Kidney epithelial cell (primary cell): Measurements from ENCODE around the gene PCDHGA9. TPM values are rescaled to one million over a fixed set of nuclear protein-coding genes. Genes with fewer than 3 reads are reported as not detected.
A peak's percentile ranks its signal among the peaks of the same experiment; 100 is the strongest.
"Not testable (repeated sequence)": the region's sequence is repeated elsewhere in the genome, so short reads cannot be mapped to it uniquely, and the experiment has no call there.

Source experiments
- DNase-seq: peaks from one replicate; pipeline ENCODE4 v3.0.0-alpha.2; 2010; ENCODE audit warnings: low read depth
- H3K27me3 ChIP-seq: 2 replicates; pipeline ENCODE4 v1.6.0; 2011; ENCODE audit warnings: low read length; ENCODE audit not compliant: control insufficient read depth, insufficient read depth
- H3K36me3 ChIP-seq: 2 replicates; pipeline ENCODE4 v1.5.1; 2011; ENCODE audit warnings: low read length; ENCODE audit not compliant: control insufficient read depth, insufficient read depth
- H3K4me3 ChIP-seq: 2 replicates; pipeline ENCODE4 v1.5.1; 2011; ENCODE audit warnings: low read depth, mild to moderate bottlenecking, control low read depth, low read length
- total RNA-seq: library from RNA; depleted of rRNA; stranded (reverse); fragments of >200 nt; gene quantifications from 2 replicates; pipeline ENCODE4 v1.2.3, GENCODE V29; 2015
- TF ChIP-seq, protein P1 (sequence below): IDR thresholded peaks from 2 replicates; pipeline ENCODE4 v1.5.1; 2011; ENCODE audit warnings: mild to moderate bottlenecking, moderate library complexity, low read length, control low read depth, inconsistent platforms; ENCODE audit not compliant: insufficient read depth, poor library complexity, severe bottlenecking

PCDHGA9 gene
- total RNA-seq, 1 donor from 2014 or later = 3.6 TPM

- TF ChIP-seq, protein P1, sequence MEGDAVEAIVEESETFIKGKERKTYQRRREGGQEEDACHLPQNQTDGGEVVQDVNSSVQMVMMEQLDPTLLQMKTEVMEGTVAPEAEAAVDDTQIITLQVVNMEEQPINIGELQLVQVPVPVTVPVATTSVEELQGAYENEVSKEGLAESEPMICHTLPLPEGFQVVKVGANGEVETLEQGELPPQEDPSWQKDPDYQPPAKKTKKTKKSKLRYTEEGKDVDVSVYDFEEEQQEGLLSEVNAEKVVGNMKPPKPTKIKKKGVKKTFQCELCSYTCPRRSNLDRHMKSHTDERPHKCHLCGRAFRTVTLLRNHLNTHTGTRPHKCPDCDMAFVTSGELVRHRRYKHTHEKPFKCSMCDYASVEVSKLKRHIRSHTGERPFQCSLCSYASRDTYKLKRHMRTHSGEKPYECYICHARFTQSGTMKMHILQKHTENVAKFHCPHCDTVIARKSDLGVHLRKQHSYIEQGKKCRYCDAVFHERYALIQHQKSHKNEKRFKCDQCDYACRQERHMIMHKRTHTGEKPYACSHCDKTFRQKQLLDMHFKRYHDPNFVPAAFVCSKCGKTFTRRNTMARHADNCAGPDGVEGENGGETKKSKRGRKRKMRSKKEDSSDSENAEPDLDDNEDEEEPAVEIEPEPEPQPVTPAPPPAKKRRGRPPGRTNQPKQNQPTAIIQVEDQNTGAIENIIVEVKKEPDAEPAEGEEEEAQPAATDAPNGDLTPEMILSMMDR = peak; percentile 28
- DNase-seq = no peak
- Histone ChIP-seq H3K27me3 (peaks cover 9% of the 10 kb centered on the region), H3K36me3 (no peaks in the 10 kb centered on the region), H3K4me3 (peak within 1 kb of the TSS; percentile 43)
These were observed 19.9 kb upstream of the PCDHGA9 start, which contains the start of gene PCDHGA7 for GRCh38 chr5:141382469-141383294. Gene PCDHGA7 (plus strand): TSS chr5:141382742. CDS start chr5:141382900, 158 bp downstream.

DNA sequence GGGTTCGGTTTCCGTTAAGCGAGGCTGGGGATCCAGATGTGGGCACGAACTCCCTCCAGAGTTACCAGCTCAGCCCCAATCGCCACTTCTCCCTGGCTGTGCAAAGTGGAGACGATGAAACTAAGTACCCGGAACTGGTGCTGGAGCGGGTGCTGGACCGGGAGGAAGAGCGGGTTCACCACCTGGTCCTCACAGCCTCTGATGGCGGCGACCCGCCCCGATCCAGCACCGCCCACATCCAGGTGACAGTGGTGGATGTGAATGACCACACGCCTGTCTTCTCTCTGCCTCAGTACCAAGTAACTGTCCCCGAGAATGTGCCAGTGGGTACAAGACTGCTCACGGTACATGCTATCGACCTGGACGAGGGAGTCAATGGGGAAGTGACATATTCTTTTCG lies 19.2 kb upstream of the PCDHGA9 start:
- TF ChIP-seq, protein P1 = no peak
- Histone ChIP-seq H3K27me3 (peaks cover 9% of the 10 kb centered on the region), H3K36me3 (no peaks in the 10 kb centered on the region), H3K4me3 (no peak overlapping the region)
- no peak for DNase-seq

- Histone ChIP-seq H3K4me3 (no peak overlapping the region), H3K27me3 (peaks cover 16% of the 10 kb centered on the region), H3K36me3 (no peaks in the 10 kb centered on the region)
- TF ChIP-seq, protein P1 = no peak
- no peak for DNase-seq
These were observed 17.9 kb upstream of the PCDHGA9 start for GRCh38 chr5:141384471-141385267.

- not testable (repeated sequence) for H3K36me3 ChIP-seq, DNase-seq
- Histone ChIP-seq H3K4me3 (peak within 1 kb of the TSS; percentile 21), H3K27me3 (peaks cover 15% of the 10 kb centered on the region)
- TF ChIP-seq, protein P1 = peak; percentile 40
These were observed 14.8 kb upstream of the PCDHGA9 start, which contains the start of gene PCDHGB4 for GRCh38 chr5:141387557-141388311. Gene PCDHGB4 (plus strand): TSS chr5:141387698. CDS start chr5:141387885, 187 bp downstream.

- TF ChIP-seq, protein P1 = no peak
- H3K27me3 ChIP-seq = peaks cover 15% of the 10 kb centered on the region
- no peak overlapping the region for H3K4me3 ChIP-seq
- H3K36me3 ChIP-seq = no peaks in the 10 kb centered on the region
- no peak for DNase-seq
These were observed 13.9 kb upstream of the PCDHGA9 start for GRCh38 chr5:141388661-141389060.
